Central memory CD8-positive, alpha-beta T cell (primary cell): Measurements from ENCODE around the gene MYO1D.

Source experiments
- ATAC-seq: fragments of 150-1000 bp; cut with Tn5 transposase; replicated peaks from 2 replicates; pipeline ENCODE4 v1.10.0; 2022; ENCODE audit warnings: mild to moderate bottlenecking, moderate FRiP score, moderate number of reproducible peaks; ENCODE audit not compliant: poor library complexity, severe bottlenecking; ENCODE audit errors: extremely low read depth
- DNase-seq, 2 donors: peaks; one replicate each; pipeline ENCODE4 v3.0.0; 2021; ENCODE audit warnings: low spot score in 2 of 2
- H3K27ac Mint-ChIP-seq: one replicate; pipeline ENCODE4 v1.8.0; 2022; ENCODE audit warnings: low read depth, mild to moderate bottlenecking, moderate library complexity, mixed read lengths
- H3K27me3 Mint-ChIP-seq: one replicate; pipeline ENCODE4 v1.8.0; 2022; ENCODE audit warnings: mixed read lengths
- H3K36me3 Mint-ChIP-seq: one replicate; pipeline ENCODE4 v1.8.0; 2022; ENCODE audit warnings: mild to moderate bottlenecking, moderate library complexity, mixed read lengths; ENCODE audit not compliant: insufficient read depth
- H3K4me1 Mint-ChIP-seq: one replicate; pipeline ENCODE4 v1.8.0; 2022; ENCODE audit warnings: mixed read lengths
- H3K4me3 Mint-ChIP-seq: one replicate; pipeline ENCODE4 v1.8.0; 2022; ENCODE audit warnings: mild to moderate bottlenecking, moderate library complexity, mixed read lengths
- H3K9me3 Mint-ChIP-seq: one replicate; pipeline ENCODE4 v1.8.0; 2022; ENCODE audit warnings: mixed read lengths

The MYO1D gene

DNA sequence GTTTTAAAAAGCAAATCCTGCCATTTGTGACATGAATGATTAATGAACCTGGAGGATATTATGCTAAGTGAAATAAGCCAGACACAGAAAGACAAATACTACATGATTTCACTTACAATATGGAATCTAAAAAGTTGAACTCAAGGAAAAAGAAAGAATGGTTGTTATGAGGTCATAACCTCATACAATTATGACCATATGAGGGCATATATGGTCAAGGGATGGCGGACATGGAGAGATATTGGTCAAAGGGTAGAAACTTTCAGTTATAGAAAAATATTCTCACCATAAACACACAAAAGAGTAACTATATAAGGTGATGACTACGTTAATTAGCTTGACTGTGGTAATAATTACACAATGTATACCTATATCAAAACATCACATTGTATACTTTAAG, 56.5 kb downstream of the MYO1D start:
- H3K27me3 Mint-ChIP-seq, result peaks cover 23% of the 10 kb centered on the region
- DNase-seq (no peak), ATAC-seq (no peak)
- H3K27ac Mint-ChIP-seq, result no peak overlapping the region
- H3K4me3 Mint-ChIP-seq, result no peak overlapping the region
- no peaks in the 10 kb centered on the region for H3K9me3 Mint-ChIP-seq
- H3K4me1 Mint-ChIP-seq, result no peaks in the 10 kb centered on the region
- no peaks in the 10 kb centered on the region for H3K36me3 Mint-ChIP-seq

DNA sequence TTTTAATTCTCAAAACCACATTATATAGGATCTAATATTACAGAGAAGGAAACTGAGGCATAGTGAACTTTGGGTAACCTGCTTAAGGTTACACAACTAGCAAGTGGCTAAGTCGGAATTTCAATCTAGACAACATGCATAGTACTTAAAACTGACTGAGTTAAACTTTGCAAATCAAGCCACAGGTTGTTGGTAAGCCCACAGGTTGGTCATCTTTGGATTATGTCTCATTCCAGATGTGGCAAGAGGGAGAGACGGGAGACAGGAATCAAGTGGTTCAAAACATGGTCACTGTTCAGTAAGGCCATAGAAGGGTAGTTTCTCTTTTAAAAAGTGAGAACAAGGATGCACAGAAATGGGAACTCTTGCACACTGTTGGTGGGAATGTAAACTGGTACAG, 57.1 kb downstream of the MYO1D start:
- Mint-ChIP-seq H3K9me3 (no peaks in the 10 kb centered on the region), H3K27me3 (peaks cover 23% of the 10 kb centered on the region), H3K4me3 (no peak overlapping the region)

DNA sequence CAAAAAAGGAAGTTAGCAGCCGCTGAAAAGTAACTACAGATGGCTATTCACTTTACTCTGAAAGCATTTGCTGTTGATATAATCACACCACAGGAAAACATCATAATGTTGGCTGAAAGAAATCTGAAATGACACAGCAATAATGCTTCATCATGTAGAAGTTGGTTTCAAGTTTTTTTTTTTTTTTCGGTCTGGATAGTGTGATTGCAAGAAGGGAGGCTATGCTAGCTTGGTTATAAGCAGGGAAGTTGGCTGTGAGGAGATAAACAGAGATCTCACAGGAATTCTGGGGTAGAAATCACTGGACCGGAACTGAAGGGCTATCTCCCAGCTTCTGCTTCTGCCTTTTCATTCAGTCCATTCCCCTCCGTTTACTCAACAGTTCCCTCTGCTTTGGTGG, 57.9 kb downstream of the MYO1D start:
- Mint-ChIP-seq H3K9me3 (no peaks in the 10 kb centered on the region), H3K27ac (no peak overlapping the region), H3K4me1 (no peaks in the 10 kb centered on the region), H3K27me3 (peaks cover 23% of the 10 kb centered on the region), H3K4me3 (no peak overlapping the region), H3K36me3 (no peaks in the 10 kb centered on the region)
- ATAC-seq (no peak), DNase-seq (no peak)

More for the DNA sequence above, 57.1 kb downstream of the MYO1D start:
- Mint-ChIP-seq H3K4me1 (no peaks in the 10 kb centered on the region), H3K36me3 (no peaks in the 10 kb centered on the region), H3K27ac (no peak overlapping the region)
- DNase-seq (no peak), ATAC-seq (no peak)

- Mint-ChIP-seq H3K36me3 (no peaks in the 10 kb centered on the region), H3K27me3 (peaks cover 10% of the 10 kb centered on the region), H3K4me3 (no peak overlapping the region), H3K4me1 (no peaks in the 10 kb centered on the region), H3K27ac (no peak overlapping the region), H3K9me3 (no peaks in the 10 kb centered on the region)
- no peak for DNase-seq
- no peak for ATAC-seq
Measured at GRCh38 chr17:32815460-32815859, 61.5 kb downstream of the MYO1D start.

- ATAC-seq (no peak), DNase-seq (no peak)
- H3K27me3 Mint-ChIP-seq, result peaks cover 6% of the 10 kb centered on the region
- peaks cover 4% of the 10 kb centered on the region for H3K4me1 Mint-ChIP-seq
- H3K27ac Mint-ChIP-seq, result no peak overlapping the region
- H3K36me3 Mint-ChIP-seq, result no peaks in the 10 kb centered on the region
- H3K9me3 Mint-ChIP-seq, result no peaks in the 10 kb centered on the region
- no peak overlapping the region for H3K4me3 Mint-ChIP-seq
Measured at GRCh38 chr17:32814836-32815235, 62.1 kb downstream of the MYO1D start.

- Mint-ChIP-seq H3K36me3 (no peaks in the 10 kb centered on the region), H3K27me3 (no peaks in the 10 kb centered on the region), H3K4me3 (no peak overlapping the region), H3K27ac (no peak overlapping the region), H3K9me3 (no peaks in the 10 kb centered on the region), H3K4me1 (peaks cover 6% of the 10 kb centered on the region)
- DNase-seq (no peak), ATAC-seq (no peak)
Measured at GRCh38 chr17:32813021-32813420, 63.9 kb downstream of the MYO1D start.

DNA sequence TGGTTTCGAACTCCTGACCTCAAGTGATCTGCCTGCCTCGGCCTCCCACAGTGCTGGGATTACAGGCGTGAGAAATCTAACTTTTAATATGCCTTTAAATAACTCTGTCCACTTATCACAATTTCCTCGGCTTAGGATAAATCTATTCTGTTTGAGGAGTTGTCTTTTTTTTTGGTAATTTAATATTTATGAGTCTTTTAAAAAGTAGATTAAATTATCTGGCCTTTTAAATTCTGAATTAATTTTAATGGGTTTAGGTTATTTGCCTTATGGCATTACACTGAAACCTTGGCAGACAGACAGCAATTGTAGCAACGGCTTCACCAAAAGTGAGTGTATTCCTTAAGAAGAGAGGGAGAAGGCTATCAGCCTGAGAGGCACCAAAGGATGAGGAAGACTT, 66.2 kb downstream of the MYO1D start:
- DNase-seq (no peak), ATAC-seq (no peak)
- H3K36me3 Mint-ChIP-seq, result no peaks in the 10 kb centered on the region
- H3K9me3 Mint-ChIP-seq, result no peaks in the 10 kb centered on the region
- peaks cover 6% of the 10 kb centered on the region for H3K4me1 Mint-ChIP-seq
- H3K27ac Mint-ChIP-seq, result no peak overlapping the region
- no peaks in the 10 kb centered on the region for H3K27me3 Mint-ChIP-seq
- H3K4me3 Mint-ChIP-seq, result no peak overlapping the region

GRCh38 chr17:32807577-32807976, 69.3 kb downstream of the MYO1D start:
- Mint-ChIP-seq H3K27me3 (no peaks in the 10 kb centered on the region), H3K4me1 (peaks cover 6% of the 10 kb centered on the region), H3K9me3 (no peaks in the 10 kb centered on the region), H3K36me3 (no peaks in the 10 kb centered on the region), H3K27ac (no peak overlapping the region), H3K4me3 (no peak overlapping the region)
- ATAC-seq (no peak), DNase-seq (no peak)

DNA sequence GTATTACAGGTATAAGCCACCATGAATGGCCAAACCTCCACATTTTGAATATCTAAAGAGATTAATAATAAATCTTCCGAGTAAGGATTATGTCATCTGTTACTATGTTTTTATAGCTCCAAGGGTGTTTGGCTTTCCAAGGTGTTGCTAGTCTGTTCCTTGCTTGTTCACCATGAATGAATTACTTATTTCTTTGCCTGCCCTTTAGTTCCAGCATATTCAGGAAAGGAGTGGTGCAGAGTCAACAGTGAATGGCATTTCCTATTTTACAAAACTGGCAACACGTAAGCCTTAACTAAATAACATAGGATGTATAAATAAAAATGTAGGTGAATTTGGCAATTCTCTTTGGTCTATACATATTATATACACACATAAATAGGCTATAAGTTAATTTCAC, 70.3 kb downstream of the MYO1D start:
- Mint-ChIP-seq H3K36me3 (no peaks in the 10 kb centered on the region), H3K4me1 (peaks cover 6% of the 10 kb centered on the region), H3K4me3 (no peak overlapping the region), H3K9me3 (no peaks in the 10 kb centered on the region), H3K27me3 (no peaks in the 10 kb centered on the region), H3K27ac (no peak overlapping the region)
- ATAC-seq, result no peak
- no peak for DNase-seq

DNA sequence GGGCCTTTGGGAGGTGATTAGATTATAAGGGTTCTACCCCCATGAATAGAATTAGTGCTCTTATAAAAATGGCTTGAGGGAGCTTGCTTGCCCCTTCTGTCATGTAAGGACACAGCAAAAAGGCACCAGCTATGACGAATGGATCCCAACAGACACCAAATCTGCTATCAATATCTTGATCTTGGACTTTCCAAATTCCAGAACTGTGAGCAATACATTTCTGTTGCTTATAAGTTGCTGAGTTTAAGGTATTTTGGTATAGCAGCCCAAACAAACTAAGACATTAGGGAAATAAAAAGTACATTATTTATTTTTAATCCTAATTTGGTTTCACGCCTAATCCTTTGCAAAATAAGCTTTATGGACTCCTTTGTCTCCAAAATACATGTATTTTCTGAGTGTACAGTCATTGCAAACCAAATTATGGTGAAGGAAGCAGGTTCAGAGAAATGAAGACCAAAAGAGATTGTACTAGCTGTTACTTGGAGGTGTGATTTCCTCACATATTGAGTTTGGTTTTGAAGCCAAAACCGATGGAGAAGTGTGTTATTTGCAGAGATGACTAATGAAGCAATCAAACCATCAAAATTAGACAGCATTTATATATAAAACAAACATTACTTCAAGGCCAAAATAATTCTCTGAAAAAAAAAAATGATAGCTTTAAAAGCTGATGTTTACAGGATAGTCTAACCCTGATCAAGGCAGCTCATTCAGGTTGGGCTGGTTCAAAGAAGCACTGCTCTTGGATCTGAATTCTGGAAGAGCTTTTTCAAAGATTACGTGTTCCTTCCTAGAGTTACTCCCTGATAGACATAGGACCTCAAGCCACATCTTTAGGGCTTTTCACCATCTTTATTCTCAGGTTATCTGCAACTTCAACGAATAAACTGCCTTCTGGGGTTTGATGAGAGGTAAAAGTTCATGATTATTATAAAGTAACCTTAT, 71.6 kb downstream of the MYO1D start:
- ATAC-seq, result no peak
- Mint-ChIP-seq H3K9me3 (no peaks in the 10 kb centered on the region), H3K4me3 (no peak overlapping the region)

DNA sequence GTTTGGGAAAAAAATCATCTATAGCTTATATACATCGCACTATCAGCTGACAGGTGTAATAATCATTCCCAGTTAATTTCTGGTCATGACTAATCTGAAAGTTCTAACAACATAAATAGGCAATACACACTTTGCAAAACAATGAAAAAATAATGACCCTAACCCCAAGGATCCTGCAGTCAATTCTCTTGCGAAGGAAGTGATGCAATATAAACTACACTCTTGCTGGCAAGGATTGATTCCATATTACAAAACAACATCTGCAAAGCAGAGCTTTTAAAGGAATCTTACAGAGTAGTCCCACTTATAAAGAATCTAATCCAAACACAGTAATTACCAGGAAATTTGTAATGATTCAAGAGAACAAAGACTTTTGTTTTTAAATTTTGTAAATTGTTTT, 73.4 kb downstream of the MYO1D start:
- Mint-ChIP-seq H3K36me3 (no peaks in the 10 kb centered on the region), H3K4me3 (no peak overlapping the region), H3K9me3 (no peaks in the 10 kb centered on the region), H3K27me3 (no peaks in the 10 kb centered on the region), H3K4me1 (no peaks in the 10 kb centered on the region), H3K27ac (no peak overlapping the region)
- ATAC-seq (no peak), DNase-seq (no peak)

More for the DNA sequence above, 71.6 kb downstream of the MYO1D start:
- Mint-ChIP-seq H3K27me3 (no peaks in the 10 kb centered on the region), H3K4me1 (peaks cover 6% of the 10 kb centered on the region), H3K27ac (no peak overlapping the region), H3K36me3 (no peaks in the 10 kb centered on the region)
- no peak for DNase-seq

- Mint-ChIP-seq H3K27ac (no peak overlapping the region), H3K27me3 (no peaks in the 10 kb centered on the region), H3K9me3 (no peaks in the 10 kb centered on the region), H3K36me3 (no peaks in the 10 kb centered on the region), H3K4me1 (no peaks in the 10 kb centered on the region), H3K4me3 (no peak overlapping the region)
- DNase-seq (no peak), ATAC-seq (no peak)
Measured at GRCh38 chr17:32802306-32802705, 74.6 kb downstream of the MYO1D start.

GRCh38 chr17:32801641-32802040, 75.3 kb downstream of the MYO1D start:
- Mint-ChIP-seq H3K27ac (no peak overlapping the region), H3K27me3 (no peaks in the 10 kb centered on the region), H3K9me3 (no peaks in the 10 kb centered on the region), H3K4me1 (no peaks in the 10 kb centered on the region), H3K4me3 (no peak overlapping the region), H3K36me3 (no peaks in the 10 kb centered on the region)
- no peak for ATAC-seq
- DNase-seq, result no peak
